NCI-H2196 treated with DMSO at 0.1 percent for 48 hours (cell line): Measurements from ENCODE around the gene RAET1G.
A peak's percentile ranks its signal among the peaks of the same experiment; 100 is the strongest.
"Not testable (repeated sequence)": the region's sequence is repeated elsewhere in the genome, so short reads cannot be mapped to it uniquely, and the experiment has no call there.

Experiments used
- DNase-seq: peaks from one replicate; lab custom pipeline; 2025; ENCODE audit not compliant: unreplicated experiment; lab: John Stamatoyannopoulos, UW

The RAET1G gene

DNA sequence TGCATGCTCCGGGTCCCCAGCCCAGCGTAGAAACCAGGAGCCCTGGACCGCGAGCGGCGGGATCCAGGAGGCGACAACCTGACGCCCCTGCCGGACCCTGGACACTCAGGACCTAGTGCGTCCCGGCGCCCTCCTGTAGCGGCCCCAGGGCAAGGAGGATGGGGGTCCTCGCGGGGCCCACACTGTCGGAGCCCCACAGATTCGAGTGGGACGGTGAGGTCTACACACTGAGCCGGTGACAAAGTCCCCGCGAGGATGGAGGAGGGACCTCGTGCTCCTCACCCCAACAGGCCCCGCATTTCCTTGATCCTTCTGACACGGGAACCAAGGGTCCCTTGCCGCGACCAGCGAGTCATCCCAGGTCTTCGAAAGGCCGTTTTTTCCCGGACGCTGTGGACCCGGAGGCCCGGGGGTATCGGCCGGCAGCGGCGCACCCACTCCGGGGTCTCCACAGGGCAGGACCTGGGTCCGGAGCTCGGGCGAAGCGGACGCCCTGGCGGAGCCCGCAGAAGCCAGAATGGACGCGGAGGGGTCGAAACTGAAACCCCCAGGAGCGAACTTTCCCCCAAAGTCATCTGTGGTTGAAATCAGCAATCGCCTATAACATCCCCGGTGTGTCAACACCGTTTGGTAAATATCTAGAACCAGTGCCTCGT is 31.5 kb upstream of the RAET1G start:
- not testable (repeated sequence) for DNase-seq

DNA sequence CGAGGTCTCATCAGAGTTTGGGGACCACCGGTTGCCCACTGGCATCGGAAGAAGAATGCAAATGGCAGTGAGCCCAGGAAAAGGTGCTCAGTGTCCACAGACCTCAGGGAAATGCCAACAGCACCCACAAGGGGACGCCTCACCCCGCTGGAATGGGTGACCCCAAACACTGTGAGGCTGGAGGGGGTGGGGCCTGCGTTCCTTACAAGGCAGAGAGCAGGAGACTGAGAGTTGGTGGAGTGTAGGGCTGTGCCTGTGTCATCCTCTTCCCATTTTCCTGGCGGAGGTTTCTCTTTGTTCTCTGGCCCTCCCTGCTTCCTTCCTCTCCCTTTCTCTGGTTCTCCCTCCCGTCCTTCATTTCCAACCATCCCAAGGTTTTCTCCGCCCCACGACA is 31.0 kb upstream of the RAET1G start:
- not testable (repeated sequence) for DNase-seq

DNA sequence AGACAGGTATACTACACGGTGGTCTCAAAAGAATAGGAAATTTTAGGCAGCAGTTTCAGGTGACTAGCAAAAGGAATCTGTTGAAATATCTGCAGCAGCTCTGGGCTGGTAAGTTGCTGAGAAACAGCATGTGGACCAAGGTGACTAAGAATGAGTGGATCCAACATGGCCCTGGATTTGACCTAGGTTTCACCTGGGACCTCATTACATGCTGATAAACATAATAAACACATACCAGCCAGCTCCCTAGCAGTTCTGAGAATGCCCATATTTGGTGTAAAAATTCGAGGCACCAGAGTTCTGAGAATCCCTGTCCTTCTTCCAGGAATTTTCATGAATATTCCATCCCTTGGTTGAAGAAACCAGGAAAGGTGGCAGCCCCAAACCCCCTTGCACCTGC is 30.5 kb upstream of the RAET1G start:
- DNase-seq, result not testable (repeated sequence)

DNA sequence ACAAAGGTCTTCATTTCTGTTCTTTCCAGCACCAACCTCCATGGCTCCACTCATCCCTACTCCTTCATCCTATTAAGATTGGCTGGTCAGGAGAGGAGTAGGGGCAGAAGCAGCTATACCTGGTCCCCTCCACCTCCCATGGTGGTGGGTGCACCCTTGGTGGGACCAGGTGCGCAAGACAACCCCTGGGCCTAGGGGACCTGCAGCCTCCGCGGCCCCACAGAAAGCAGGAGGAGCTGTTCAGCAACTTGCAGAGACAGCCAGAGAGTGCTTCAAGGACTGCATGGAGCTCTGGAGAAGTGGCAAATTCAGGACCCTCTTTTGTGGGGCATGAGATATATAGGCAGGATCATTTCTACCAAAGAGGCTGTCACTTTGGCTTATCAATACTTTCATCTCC is 28.7 kb upstream of the RAET1G start:
- no peak for DNase-seq

DNA sequence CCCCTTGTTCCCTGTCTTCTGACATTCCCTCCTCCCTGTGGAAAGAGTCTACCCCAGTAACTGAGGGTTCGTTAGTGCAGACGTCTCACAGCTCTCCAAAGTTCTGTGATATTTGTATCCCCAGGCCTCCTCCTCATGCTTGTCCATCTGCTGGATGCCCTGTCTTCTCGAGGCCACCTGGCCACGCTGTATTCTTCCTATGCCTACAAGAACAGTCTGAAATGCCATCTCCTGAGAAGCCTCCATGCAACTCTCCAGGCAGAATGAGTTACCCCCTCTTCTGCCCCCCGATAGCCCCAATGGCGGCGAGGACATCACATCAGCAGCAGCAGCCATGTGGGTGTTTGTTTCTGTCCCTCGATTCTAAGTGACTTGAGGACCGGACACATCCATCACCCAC is 28.2 kb upstream of the RAET1G start:
- no peak for DNase-seq

DNA sequence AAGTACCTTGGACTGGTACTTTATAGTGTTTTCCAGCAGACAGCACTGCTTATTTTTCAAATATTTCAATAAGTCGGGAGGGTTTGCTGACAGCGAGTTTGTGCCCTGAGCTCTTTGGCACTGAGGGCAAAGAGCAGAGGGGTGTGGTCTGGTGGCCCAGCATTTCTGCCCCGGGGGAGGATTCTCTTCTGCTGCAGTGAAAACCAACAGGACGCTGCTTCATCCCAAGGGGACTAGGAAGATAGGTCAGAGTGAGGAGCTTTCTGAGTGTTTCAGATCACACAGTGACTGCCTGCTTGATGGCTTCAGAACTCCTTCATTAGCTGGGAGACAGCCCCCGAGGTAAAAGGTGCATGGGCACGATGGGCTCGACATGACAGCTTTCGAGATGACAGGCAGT is 27.5 kb upstream of the RAET1G start:
- no peak for DNase-seq

DNA sequence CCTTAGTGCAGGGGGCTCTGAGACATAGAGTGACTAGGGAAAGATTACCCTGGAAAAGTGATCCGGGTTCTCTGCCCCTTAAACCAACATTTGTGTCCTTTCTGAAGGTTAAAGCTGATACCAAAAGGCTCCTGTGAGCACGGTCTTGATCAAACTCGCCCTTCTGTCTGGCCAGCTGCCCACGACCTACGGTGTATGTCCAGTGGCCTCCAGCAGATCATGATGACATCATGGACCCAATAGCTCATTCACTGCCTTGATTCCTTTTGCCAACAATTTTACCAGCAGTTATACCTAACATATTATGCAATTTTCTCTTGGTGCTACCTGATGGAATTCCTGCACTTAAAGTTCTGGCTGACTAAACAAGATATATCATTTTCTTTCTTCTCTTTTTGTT is 25.7 kb upstream of the RAET1G start:
- no peak for DNase-seq

DNA sequence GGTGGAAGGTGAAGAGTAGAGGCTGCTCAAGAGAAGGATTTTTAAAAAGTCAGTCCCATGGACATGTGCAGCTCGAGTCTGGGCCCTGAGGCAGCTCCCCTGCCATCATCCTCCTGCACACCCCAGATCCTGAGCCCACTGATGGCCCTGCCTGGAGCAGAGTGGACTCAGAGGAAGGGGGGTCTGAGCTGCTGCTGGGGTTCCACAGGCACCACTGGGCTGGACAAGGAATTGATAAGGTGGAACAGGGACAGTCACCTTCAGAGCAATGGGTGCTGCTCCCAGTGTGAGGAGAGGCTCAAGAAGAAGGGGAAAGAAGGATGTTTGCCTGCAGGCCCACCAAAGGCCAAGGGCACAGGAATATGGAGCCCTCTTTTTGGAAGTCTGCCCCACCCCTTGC is 25.1 kb upstream of the RAET1G start:
- DNase-seq, result no peak

DNA sequence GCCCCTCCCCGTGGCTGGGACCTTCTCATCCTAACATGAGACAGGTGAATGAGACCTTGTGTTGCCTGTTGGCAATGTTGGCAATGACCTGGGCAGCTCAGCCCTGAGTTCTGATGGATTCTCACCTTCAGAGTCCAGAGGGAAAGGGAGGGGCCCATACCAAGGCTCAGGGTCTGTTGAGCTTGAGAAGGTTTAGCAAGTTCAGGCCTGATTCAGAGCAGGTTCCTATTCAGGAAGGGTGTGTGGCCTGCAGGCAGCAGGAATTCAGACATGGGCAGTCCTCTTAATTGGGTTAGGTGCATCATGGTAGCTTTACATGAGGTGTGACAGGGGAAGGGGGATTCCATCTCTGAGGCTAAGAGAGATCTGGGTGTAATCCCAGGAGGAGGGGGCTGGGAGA is 24.6 kb upstream of the RAET1G start:
- not testable (repeated sequence) for DNase-seq

DNA sequence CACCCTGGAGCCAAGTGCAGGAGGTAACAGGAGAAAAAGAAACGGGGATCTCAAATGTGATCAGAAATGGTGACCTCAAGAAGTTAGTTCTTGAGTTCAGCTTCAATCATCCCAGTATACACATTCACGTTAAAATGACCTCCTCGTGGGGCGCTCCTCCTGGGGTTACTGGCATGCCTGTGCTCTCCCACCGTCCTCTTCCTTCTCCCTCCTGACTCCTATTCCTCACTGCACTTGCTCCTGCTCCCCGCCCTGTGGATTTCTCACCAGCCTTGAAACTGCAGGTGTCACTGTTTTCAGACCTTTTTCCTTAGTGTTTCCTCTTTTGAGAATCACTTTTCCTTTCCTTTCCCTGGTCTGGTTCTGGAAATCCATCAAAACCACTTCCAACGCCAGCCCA is 23.7 kb upstream of the RAET1G start:
- not testable (repeated sequence) for DNase-seq

DNA sequence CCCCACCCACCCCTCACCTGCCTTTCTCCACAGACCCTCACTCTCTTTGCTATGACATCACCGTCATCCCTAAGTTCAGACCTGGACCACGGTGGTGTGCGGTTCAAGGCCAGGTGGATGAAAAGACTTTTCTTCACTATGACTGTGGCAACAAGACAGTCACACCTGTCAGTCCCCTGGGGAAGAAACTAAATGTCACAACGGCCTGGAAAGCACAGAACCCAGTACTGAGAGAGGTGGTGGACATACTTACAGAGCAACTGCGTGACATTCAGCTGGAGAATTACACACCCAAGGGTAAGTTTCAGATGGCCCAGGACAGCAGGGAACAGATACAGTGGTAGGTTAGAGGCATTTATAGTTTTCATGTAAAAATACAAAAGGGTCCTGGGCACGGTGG is 22.4 kb upstream of the RAET1G start:
- DNase-seq, result not testable (repeated sequence)

DNA sequence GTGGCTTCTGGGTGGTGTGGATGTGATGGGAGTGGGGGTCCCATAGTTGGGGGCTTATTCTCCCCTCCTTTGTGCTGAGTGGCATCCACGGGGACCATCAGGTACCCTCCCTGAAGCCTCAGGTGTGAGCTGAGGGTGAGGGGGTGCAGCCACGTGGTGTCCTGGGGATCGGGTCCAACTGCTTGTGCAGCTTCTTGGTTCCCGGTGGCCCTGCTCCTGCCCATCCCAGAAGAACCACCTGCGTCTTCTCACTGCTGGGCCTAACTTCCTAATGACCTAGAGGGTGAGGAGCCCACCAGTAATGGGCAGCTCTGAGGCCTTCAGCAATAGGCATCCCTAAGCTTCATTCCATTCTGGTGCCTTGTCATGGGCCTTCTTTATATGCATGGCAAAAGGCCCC is 20.4 kb upstream of the RAET1G start:
- not testable (repeated sequence) for DNase-seq

DNA sequence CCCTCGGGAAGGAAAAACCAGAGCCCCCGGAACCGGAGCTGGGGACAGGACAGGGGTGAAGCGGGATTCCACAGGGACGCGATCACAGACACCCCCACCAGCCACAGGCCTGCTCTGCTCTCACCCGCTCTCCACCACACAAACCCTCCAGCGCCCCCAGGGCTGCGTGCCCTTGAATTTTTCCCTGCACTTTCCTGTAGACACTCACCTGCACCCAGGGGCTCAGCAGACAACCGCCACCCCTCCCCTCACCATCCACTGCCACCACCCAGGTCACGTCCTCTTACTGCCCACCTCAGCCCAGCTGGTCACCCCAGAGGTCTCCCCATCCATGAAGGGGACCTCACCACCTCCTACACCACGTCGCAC is 19.5 kb upstream of the RAET1G start:
- DNase-seq, result no peak

DNA sequence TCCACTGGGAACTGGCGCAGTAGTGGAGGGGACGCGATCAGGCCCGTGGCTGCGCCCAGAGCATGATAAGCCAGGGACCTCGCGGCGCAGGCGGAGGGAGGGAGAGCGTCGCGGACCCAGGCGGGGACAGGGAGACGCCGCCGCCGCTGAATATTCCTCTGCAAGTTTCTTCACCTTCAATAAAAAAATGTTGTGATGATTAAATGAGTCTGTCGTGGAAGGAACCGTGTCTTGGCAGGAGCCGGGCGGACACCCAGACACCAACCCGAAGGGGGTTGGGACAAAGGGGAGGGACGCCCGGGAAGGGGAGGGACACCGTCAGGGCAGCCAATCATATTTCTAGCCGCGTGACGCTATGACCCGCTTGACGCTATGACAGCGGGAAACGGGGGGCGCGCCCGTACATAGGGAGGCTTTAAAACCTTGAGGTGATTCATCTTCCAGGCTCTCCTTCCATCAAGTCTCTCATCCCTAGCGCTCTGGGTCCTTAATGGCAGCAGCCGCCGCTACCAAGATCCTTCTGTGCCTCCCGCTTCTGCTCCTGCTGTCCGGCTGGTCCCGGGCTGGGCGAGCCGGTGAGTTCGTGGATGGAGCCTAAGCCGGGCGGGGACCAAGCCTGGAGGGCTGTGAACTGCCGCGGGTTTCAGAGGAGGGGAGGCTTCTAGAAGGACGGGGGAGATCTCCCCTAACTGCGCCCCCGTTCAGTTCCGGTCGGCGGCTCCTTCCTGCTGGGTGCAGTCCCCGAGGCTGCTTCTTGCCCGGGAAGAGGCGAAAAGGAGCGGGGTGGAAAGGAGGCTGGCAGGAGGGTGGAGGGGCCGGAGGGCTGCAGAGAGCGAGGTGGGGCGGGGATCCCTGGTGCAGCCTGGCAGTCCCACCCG is 18.9 kb upstream of the RAET1G start, which contains the start of gene ULBP2:
ULBP2 (plus strand) TSS at position 432 of the 878 bp plus-strand sequence; CDS start at position 491, 59 bp downstream.
- peak; percentile 61 for DNase-seq

DNA sequence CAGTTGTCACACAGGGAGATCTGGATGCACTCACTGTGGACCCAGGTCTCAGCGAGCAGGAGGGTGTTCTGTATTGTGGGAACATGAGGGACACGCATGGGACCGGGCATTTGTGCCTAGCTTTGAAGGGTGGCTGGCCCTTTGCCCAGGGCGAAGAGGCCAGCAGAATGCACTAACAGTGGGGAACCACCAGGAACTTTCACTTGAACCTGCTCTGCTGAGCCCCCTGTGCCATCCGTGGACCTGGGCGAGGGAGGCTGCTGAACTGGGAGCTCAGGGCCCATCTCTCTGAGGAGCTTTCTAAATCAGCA is 17.7 kb upstream of the RAET1G start:
- no peak for DNase-seq

DNA sequence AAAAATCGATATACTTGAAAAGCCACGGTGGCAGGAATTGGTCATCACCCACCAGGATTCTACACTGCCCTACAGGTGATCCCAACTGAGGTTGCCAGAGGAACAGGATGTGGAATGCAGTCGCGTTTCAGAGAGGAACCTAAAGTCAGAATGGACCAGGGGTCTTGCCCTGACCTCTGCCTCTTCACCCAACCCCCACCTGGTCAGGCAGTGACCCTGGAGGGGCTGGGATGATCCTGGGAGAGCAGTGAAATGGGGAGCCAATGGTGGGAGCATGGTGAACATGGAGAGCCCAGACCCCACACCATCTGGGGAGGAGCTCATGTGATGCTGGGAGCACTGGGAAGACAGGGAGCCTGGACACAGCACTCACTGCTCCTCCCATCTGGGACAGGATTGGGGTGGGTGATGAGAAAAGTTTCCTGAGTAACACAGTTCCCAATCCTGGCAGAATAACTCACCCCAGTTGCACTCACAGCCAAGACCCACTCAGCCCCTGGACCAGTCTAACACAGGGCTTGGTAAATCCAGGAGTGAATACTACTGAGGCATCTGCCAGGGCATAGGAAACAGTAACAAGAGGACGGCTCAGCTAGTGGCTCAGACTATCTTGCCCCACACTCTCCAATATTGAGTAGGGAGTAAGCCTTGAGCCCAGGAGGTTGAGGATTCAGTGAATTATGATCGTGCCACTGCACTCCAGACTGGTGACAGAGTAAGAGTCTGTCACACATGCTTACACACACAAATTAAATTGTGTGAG is 17.2 kb upstream of the RAET1G start:
- DNase-seq, result no peak

DNA sequence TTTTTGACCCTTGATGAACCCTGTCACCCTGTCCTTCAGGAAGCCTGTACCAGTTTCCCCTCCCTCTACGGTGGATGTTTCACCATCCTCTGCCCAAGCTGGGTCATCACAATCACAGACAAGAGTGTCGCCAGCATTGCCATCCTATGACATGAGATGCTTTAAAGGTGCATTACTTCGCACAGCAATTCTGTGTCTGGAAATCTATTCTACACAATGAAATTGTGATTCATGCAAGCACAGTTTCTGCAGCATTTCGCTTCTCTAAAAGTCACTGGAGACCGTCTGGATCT is 16.4 kb upstream of the RAET1G start:
- no peak for DNase-seq

DNA sequence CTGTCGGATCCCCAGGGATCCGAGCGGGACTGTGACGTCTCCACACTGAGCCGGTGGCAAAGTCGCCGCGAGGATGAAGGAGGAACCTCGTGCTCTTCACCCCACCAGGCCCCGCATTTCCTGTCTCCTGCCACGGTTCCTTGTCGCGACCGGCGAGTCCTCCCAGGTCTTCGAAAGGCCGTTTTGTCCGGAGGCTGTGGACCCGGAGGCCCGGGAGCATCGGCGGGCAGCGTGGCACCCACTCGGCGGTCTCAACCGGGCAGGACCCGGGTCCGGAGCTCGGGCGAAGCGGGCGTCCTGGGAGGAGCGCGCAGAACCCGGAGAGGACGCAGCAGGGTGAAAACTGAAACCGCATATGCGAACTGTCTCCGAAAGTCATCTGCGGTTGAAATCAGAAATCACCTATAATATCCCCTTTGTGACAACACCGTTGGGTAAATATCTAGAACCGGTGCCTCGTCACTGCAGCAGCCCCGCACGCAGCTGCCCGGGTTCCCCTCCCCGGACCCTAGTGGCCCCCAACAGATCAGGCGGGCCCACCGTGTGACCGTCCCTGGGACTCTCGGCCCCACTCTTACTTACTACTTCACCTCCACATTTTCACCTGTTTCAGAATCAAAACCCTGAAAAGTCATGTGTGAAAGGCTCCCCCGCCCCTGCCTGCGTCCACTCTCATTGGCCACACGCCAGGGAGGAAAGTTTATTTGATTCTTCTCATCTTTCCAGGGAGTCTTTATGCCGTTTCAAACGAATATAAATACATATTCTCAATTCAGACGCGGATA is 15.8 kb upstream of the RAET1G start:
- DNase-seq, result no peak

DNA sequence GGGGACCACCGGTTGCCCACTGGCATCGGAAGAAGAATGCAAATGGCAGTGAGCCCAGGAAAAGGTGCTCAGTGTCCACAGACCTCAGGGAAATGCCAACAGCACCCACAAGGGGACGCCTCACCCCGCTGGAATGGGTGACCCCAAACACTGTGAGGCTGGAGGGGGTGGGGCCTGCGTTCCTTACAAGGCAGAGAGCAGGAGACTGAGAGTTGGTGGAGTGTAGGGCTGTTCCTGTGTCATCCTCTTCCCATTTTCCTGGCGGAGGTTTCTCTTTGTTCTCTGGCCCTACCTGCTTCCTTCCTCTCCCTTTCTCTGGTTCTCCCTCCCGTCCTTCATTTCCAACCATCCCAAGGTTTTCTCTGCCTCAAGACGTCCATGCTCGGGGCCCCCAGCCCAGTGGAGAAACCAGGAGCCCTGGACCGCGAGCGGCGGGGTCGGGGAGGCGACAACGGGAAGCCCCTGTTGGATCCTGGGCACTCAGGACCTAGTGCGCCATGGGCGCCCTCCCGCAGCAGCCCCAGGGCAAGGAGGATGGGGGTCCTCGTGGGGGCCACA is 15.2 kb upstream of the RAET1G start:
- DNase-seq, result not testable (repeated sequence)

DNA sequence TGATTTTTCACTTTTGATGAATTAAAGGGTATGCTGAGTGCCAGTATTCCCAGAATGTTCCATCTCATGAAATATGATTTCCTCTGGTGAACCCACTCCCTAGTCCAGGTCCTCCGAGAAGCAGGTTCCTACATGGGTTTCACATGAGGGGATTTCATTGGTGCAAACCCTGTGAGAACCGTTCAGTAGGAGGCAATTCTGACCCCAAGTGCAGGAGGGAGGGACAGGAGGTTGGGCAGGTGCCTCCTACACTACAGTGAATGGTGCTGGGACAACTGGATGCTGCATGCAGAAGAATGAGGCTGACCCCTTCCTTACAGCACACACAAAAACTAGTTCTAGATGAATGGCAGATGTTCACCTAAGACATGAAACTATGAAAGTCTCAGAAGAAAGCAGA is 13.8 kb upstream of the RAET1G start:
- DNase-seq, result no peak

DNA sequence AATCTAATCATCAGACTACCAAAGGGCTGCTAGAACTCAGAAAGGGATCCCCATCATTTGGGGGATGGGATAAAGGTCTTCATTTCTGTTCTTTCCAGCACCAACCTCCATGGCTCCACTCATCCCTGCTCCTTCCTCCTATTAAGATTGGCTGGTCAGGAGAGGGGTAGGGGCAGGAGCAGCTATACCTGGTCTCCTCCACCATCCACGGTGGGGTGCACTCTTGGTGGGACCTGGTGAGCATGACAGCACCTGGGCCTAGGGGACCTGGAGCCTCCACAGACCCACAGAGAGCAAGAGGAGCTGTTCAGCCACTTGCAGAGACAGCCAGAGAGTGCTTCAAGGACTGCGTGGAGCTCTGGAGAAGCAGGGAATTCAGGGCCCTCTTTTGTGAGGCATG is 12.7 kb upstream of the RAET1G start:
- DNase-seq, result no peak
